Naive B cell (primary cell): ENCODE data around the gene RBM23. TPM values are rescaled to one million over a fixed set of nuclear protein-coding genes. Genes with fewer than 3 reads are reported as not detected.

Experiments used
- ATAC-seq, 2 donors: fragments of 150-1000 bp; cut with Tn5 transposase; 2 replicates each; pipeline ENCODE4 v1.10.0; 2021; ENCODE audit warnings: low read depth in 2 of 2, mild to moderate bottlenecking in 2 of 2, moderate library complexity in 2 of 2
- DNase-seq: peaks from one replicate; pipeline ENCODE4 v3.0.0; 2022
- H3K27ac Mint-ChIP-seq, 6 donors: one replicate each; pipeline ENCODE4 v1.8.0; 2020 to 2022; ENCODE audit warnings: mild to moderate bottlenecking in 6 of 6, mixed read lengths in 6 of 6, moderate library complexity in 5 of 6, inconsistent platforms in 2 of 6
- H3K27me3 Mint-ChIP-seq, 3 donors: one replicate each; pipeline ENCODE4 v1.8.0; 2021 to 2022; ENCODE audit warnings: mixed read lengths in 3 of 3, mild to moderate bottlenecking in 1 of 3
- H3K36me3 Mint-ChIP-seq, 2 donors: one replicate each; pipeline ENCODE4 v1.8.0; 2020 to 2022; ENCODE audit warnings: mixed read lengths in 2 of 2, inconsistent platforms in 1 of 2, mild to moderate bottlenecking in 1 of 2
- H3K4me1 Mint-ChIP-seq, 3 donors: one replicate each; pipeline ENCODE4 v1.8.0; 2020 to 2022; ENCODE audit warnings: mixed read lengths in 3 of 3, inconsistent platforms in 1 of 3, mild to moderate bottlenecking in 1 of 3, moderate library complexity in 1 of 3
- H3K4me3 Mint-ChIP-seq, 8 donors: one replicate each; pipeline ENCODE4 v1.8.0; 2020 to 2022; ENCODE audit warnings: mild to moderate bottlenecking in 8 of 8, mixed read lengths in 8 of 8, moderate library complexity in 8 of 8, inconsistent platforms in 2 of 8
- H3K9me3 Mint-ChIP-seq, 7 donors: one replicate each; pipeline ENCODE4 v1.8.0; 2020 to 2022; ENCODE audit warnings: mixed read lengths in 7 of 7, mild to moderate bottlenecking in 5 of 7, inconsistent platforms in 2 of 7, moderate library complexity in 1 of 7
- polyA plus RNA-seq, 6 donors: library from polyadenylated mRNA; unstranded; fragments of 300-500 nt; fragmentation: Illumina TruSeq; gene quantifications; one replicate each; pipeline ENCODE4 v1.2.3, GENCODE V29; 2021; ENCODE audit warnings: low read depth in 6 of 6

The RBM23 gene
- polyA plus RNA-seq, 6 donors from 2014 or later, result 67.8 to 123 (median 68.8) TPM

GRCh38 chr14:22878271-22879246, 40.4 kb downstream of the RBM23 start:
- no peaks in the 10 kb centered on the region for H3K27me3 Mint-ChIP-seq
- peak overlapping the region in 4 of 6 donors; percentile 37 to 91 (median 65) for H3K27ac Mint-ChIP-seq
- ATAC-seq (no peak), DNase-seq (no peak)
- peak overlapping the region in 1 of 8 donors; percentile 43 for H3K4me3 Mint-ChIP-seq
- H3K36me3 Mint-ChIP-seq, result peaks cover 3 to 22% of the 10 kb centered on the region in 2 donors
- peaks cover 29 to 46% (median 41%) of the 10 kb centered on the region in 3 donors for H3K4me1 Mint-ChIP-seq
- H3K9me3 Mint-ChIP-seq, result no peaks in the 10 kb centered on the region

DNA sequence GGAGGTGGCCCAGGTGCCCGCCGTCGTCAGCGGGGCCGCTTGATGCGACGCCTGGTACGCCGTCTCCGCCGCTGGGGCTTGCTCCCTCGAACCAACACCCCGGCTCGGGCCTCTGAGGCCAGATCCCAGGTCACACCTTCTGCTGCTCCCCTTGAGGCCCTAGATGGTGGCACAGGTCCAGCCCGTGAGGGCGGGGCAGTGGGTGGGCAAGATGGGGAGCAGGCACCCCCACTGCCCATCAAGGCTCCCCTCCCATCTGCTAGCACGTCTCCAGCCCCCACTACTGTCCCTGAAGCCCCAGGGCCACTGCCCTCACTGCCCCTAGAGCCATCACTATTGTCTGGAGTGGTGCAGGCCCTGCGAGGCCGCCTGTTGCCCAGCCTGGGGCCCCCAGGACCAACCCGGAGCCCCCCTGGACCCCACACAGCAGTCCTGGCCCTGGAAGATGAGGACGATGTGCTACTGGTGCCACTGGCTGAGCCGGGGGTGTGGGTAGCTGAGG, 41.9 kb downstream of the RBM23 start:
- H3K9me3 Mint-ChIP-seq, result no peaks in the 10 kb centered on the region
- no peak overlapping the region for H3K4me3 Mint-ChIP-seq
- peaks cover 26 to 44% (median 39%) of the 10 kb centered on the region in 3 donors for H3K4me1 Mint-ChIP-seq
- H3K27ac Mint-ChIP-seq, result peak overlapping the region in 1 of 6 donors; percentile 69
- ATAC-seq, result no peak
- DNase-seq, result no peak
- H3K27me3 Mint-ChIP-seq, result no peaks in the 10 kb centered on the region
- peaks cover 8 to 29% of the 10 kb centered on the region in 2 donors for H3K36me3 Mint-ChIP-seq

- no peaks in the 10 kb centered on the region for H3K27me3 Mint-ChIP-seq
- H3K36me3 Mint-ChIP-seq, result peaks cover 8 to 29% of the 10 kb centered on the region in 2 donors
- no peaks in the 10 kb centered on the region for H3K9me3 Mint-ChIP-seq
- ATAC-seq, result no peak
- no peak for DNase-seq
- peak overlapping the region in 3 of 8 donors; percentile 9 to 65 (median 20) for H3K4me3 Mint-ChIP-seq
- H3K4me1 Mint-ChIP-seq, result peaks cover 25 to 41% (median 39%) of the 10 kb centered on the region in 3 donors
- H3K27ac Mint-ChIP-seq, result peak overlapping the region in 1 of 6 donors; percentile 41
Measured at GRCh38 chr14:22875748-22876319, 43.1 kb downstream of the RBM23 start.

DNA sequence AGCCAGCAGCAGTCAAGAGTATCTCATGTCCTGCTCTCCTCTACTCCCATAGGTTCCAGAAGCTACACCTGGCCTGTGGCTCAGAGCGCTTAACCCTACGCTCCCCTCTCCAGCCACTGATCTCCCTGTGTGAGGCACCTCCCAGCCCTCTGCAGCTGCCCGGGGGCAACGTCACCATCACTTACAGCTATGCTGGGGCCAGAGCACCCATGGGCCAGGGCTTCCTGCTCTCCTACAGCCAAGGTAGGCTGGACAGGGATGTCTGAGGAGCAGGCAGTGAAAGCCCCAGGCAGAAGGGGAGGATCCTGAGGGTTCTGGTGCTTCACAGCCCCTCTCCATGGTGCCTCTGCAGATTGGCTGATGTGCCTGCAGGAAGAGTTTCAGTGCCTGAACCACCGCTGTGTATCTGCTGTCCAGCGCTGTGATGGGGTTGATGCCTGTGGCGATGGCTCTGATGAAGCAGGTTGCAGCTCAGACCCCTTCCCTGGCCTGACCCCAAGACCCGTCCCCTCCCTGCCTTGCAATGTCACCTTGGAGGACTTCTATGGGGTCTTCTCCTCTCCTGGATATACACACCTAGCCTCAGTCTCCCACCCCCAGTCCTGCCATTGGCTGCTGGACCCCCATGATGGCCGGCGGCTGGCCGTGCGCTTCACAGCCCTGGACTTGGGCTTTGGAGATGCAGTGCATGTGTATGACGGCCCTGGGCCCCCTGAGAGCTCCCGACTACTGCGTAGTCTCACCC, 43.8 kb downstream of the RBM23 start:
- H3K4me3 Mint-ChIP-seq, result peak overlapping the region in 1 of 8 donors; percentile 47
- H3K9me3 Mint-ChIP-seq, result no peaks in the 10 kb centered on the region
- H3K27ac Mint-ChIP-seq, result peak overlapping the region in 2 of 6 donors; percentile 34 to 41
- peaks cover 8 to 29% of the 10 kb centered on the region in 2 donors for H3K36me3 Mint-ChIP-seq
- H3K27me3 Mint-ChIP-seq, result no peaks in the 10 kb centered on the region
- H3K4me1 Mint-ChIP-seq, result peaks cover 30 to 48% (median 44%) of the 10 kb centered on the region in 3 donors
- no peak for ATAC-seq
- DNase-seq, result no peak

- peaks cover 25 to 45% (median 43%) of the 10 kb centered on the region in 3 donors for H3K4me1 Mint-ChIP-seq
- H3K36me3 Mint-ChIP-seq, result peaks cover 5 to 15% of the 10 kb centered on the region in 2 donors
- no peaks in the 10 kb centered on the region for H3K27me3 Mint-ChIP-seq
- no peaks in the 10 kb centered on the region for H3K9me3 Mint-ChIP-seq
- peak overlapping the region; percentile 61 to 97 (median 92) for H3K27ac Mint-ChIP-seq
- peak overlapping the region; percentile 88 to 98 (median 92) for H3K4me3 Mint-ChIP-seq
- ATAC-seq (no peak), DNase-seq (no peak)
Measured at GRCh38 chr14:22872833-22873520, 46.0 kb downstream of the RBM23 start.

GRCh38 chr14:22872033-22872832, 46.7 kb downstream of the RBM23 start:
- no peaks in the 10 kb centered on the region for H3K9me3 Mint-ChIP-seq
- peaks cover 25 to 44% (median 36%) of the 10 kb centered on the region in 3 donors for H3K4me1 Mint-ChIP-seq
- no peaks in the 10 kb centered on the region for H3K27me3 Mint-ChIP-seq
- DNase-seq (peak; percentile 58), ATAC-seq (peak; percentile 20 to 24)
- H3K4me3 Mint-ChIP-seq, result peak overlapping the region; percentile 88 to 98 (median 94)
- peak overlapping the region; percentile 61 to 97 (median 92) for H3K27ac Mint-ChIP-seq
- peaks cover 5 to 8% of the 10 kb centered on the region in 2 donors for H3K36me3 Mint-ChIP-seq

DNA sequence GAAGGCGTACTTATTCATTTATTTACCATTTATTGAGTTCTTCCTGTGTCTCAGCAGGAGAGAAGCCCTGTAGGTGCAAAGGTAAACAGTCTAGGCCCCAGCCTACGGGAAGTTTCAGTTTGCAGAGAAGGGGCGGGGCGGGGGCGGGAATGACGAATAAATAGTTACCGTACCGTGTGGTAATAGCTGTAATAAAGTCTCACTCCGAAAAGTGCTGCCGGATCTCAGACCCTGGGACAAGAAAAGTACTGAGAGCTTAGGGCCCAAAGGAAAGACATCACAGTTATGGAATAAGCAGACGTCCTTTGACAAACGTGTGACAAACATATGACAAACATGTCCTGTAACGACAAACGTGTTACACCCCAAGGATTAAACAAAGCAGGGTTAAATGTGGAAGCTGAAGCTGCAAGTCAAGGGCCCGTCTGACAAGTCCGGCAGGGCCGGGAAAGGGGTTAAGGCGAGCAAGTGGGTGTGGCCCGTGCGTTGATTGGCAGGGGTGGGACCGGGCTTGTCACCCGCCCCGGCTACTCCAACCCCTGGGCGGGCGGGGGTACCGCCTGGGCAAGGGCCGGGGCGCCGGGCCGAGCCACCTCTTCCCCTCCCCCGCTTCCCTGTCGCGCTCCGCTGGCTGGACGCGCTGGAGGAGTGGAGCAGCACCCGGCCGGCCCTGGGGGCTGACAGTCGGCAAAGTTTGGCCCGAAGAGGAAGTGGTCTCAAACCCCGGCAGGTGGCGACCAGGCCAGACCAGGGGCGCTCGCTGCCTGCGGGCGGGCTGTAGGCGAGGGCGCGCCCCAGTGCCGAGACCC, 47.5 kb downstream of the RBM23 start, which contains the start of gene LRP10:
Gene LRP10, plus strand, starts transcription at position 517 of the 809 bp plus-strand sequence. CDS start 564 bp downstream, outside the sequence.
- Mint-ChIP-seq H3K27ac (peak within 1 kb of the TSS; percentile 91 to 98 (median 96)), H3K4me3 (peak within 1 kb of the TSS; percentile 88 to 98 (median 94)), H3K4me1 (peaks cover 25 to 43% (median 36%) of the 10 kb centered on the region in 3 donors), H3K27me3 (no peaks in the 10 kb centered on the region), H3K36me3 (peaks cover 5 to 7% of the 10 kb centered on the region in 2 donors), H3K9me3 (no peaks in the 10 kb centered on the region)
- DNase-seq (peak; percentile 85), ATAC-seq (peak; percentile 81 to 82)

- Mint-ChIP-seq H3K27ac (peak overlapping the region; percentile 84 to 98 (median 96)), H3K27me3 (no peaks in the 10 kb centered on the region), H3K4me3 (peak overlapping the region; percentile 88 to 98 (median 94)), H3K9me3 (no peaks in the 10 kb centered on the region), H3K4me1 (peaks cover 22 to 37% (median 31%) of the 10 kb centered on the region in 3 donors), H3K36me3 (peaks cover 5 to 7% of the 10 kb centered on the region in 2 donors)
- DNase-seq (peak; percentile 46), ATAC-seq (peak; percentile 44 to 49)
Measured at GRCh38 chr14:22870811-22871223, 48.1 kb downstream of the RBM23 start.

DNA sequence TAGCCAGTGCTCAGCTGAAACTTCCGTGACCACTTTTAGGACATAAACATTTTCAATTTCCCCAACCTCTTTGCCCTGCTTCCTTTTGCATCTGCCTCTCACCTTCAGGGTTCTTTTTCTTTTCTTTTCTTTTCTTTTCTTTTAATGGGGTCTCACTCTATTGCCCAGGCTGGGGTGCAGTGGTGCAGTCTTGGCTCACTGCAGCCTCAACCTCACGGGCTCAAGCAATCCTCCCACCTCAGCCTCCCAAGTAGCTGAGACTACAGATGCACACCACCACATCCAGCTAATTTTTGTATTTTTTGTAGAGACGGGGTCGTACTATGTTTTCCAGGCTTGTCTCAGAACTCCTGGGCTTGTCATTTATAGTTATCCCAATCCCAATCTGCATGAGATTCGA, 52.1 kb downstream of the RBM23 start:
- Mint-ChIP-seq H3K9me3 (no peaks in the 10 kb centered on the region), H3K4me3 (no peak overlapping the region), H3K27ac (peak overlapping the region in 1 of 6 donors; percentile 48), H3K27me3 (peaks cover 0 to 3% (median 0%) of the 10 kb centered on the region in 3 donors), H3K36me3 (peaks cover 0 to 2% of the 10 kb centered on the region in 2 donors), H3K4me1 (peaks cover 10 to 15% (median 14%) of the 10 kb centered on the region in 3 donors)
- DNase-seq (no peak), ATAC-seq (no peak)

GRCh38 chr14:22865424-22866405, 53.2 kb downstream of the RBM23 start:
- peak overlapping the region in 1 of 6 donors; percentile 87 for H3K27ac Mint-ChIP-seq
- no peak for ATAC-seq
- no peaks in the 10 kb centered on the region for H3K9me3 Mint-ChIP-seq
- DNase-seq, result no peak
- peaks cover 0 to 5% of the 10 kb centered on the region in 2 donors for H3K36me3 Mint-ChIP-seq
- H3K4me3 Mint-ChIP-seq, result no peak overlapping the region
- H3K4me1 Mint-ChIP-seq, result peaks cover 7 to 8% (median 7%) of the 10 kb centered on the region in 3 donors
- H3K27me3 Mint-ChIP-seq, result peaks cover 0 to 9% (median 0%) of the 10 kb centered on the region in 3 donors
